WTC11 (cell line): ENCODE results near the gene OAS2.

ENCODE experiments used
- E2F1 ChIP-seq: sonication (generic); formaldehyde crosslinking; IDR thresholded peaks from 2 replicates; pipeline ENCODE4 v1.8.0; 2022; ENCODE audit warnings: mild to moderate bottlenecking, missing genetic modification reagents
- ETV6 ChIP-seq: sonication (generic); formaldehyde crosslinking; IDR thresholded peaks from 2 replicates; pipeline ENCODE4 v1.8.1; 2022; ENCODE audit warnings: mild to moderate bottlenecking, missing genetic modification reagents
- GABPB1 ChIP-seq: sonication (generic); formaldehyde crosslinking; IDR thresholded peaks from 2 replicates; pipeline ENCODE4 v1.8.1; 2023; ENCODE audit warnings: mild to moderate bottlenecking, missing genetic modification reagents
- HMGA2 ChIP-seq: fragments of 250-450 bp; sonication (Bioruptor Pico); IDR thresholded peaks from 2 replicates; pipeline ENCODE4 v1.4.0; 2021; ENCODE audit warnings: mild to moderate bottlenecking, moderate library complexity
- NFYB ChIP-seq: sonication (generic); formaldehyde crosslinking; conservative IDR thresholded peaks from 2 replicates; pipeline ENCODE4 v1.8.0; 2022; ENCODE audit warnings: low read depth, missing genetic modification reagents
- NR2C2 ChIP-seq: sonication (generic); formaldehyde crosslinking; IDR thresholded peaks from 2 replicates; pipeline ENCODE4 v1.8.0; 2022; ENCODE audit warnings: mild to moderate bottlenecking, missing genetic modification reagents
- SP1 ChIP-seq: sonication (generic); formaldehyde crosslinking; conservative IDR thresholded peaks from 2 replicates; pipeline ENCODE4 v1.8.1; 2022; ENCODE audit warnings: missing genetic modification reagents
- STAT6 ChIP-seq: sonication (generic); formaldehyde crosslinking; conservative IDR thresholded peaks from 2 replicates; pipeline ENCODE4 v1.8.1; 2023; ENCODE audit warnings: mild to moderate bottlenecking, low read depth, missing genetic modification reagents, moderate library complexity
- ZNF232 ChIP-seq: sonication (generic); formaldehyde crosslinking; IDR thresholded peaks from 2 replicates; pipeline ENCODE4 v1.8.0; 2022; ENCODE audit warnings: mild to moderate bottlenecking, missing genetic modification reagents
- TF ChIP-seq, protein P1 (sequence below): fragments of 200-600 bp; IDR thresholded peaks from 2 replicates; pipeline ENCODE4 v1.8.0; 2022; ENCODE audit warnings: antibody characterized with exemption
- TF ChIP-seq, protein P2 (sequence below): sonication (generic); formaldehyde crosslinking; IDR thresholded peaks from 2 replicates; pipeline ENCODE4 v1.8.0; 2022; ENCODE audit warnings: mild to moderate bottlenecking, missing genetic modification reagents
- TF ChIP-seq, protein P3 (sequence below): sonication (generic); formaldehyde crosslinking; IDR thresholded peaks from 2 replicates; pipeline ENCODE4 v1.8.1; 2022; ENCODE audit warnings: low read depth, mild to moderate bottlenecking, moderate library complexity, missing genetic modification reagents, borderline replicate concordance
- TF ChIP-seq, protein P4 (sequence below): sonication (generic); formaldehyde crosslinking; IDR thresholded peaks from 2 replicates; pipeline ENCODE4 v1.8.0; 2022; ENCODE audit warnings: missing genetic modification reagents
- TF ChIP-seq, protein P5 (sequence below): sonication (generic); formaldehyde crosslinking; IDR thresholded peaks from 2 replicates; pipeline ENCODE4 v1.8.1; 2022; ENCODE audit warnings: mild to moderate bottlenecking, moderate library complexity, missing genetic modification reagents

DNA sequence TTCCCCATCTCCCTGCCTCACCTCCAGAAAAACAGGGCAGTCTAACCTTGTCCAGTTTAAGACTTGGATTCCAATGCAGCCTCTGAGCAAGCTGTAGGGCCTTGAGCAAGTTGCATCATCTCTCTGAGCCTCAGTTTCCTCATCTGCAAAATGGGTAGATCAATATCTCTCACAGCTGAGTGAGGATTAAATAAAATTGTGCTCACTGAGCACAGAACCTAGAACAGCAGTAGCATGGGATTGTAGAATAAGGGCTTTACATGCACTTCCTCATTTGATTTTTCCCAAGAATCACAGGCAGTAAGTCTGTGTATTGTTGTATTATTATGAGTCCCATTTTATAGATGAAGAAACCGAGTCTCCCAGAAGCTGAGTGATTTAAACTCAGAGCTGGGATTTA, 80.2 kb downstream of the OAS2 start:
- TF ChIP-seq, protein P1, sequence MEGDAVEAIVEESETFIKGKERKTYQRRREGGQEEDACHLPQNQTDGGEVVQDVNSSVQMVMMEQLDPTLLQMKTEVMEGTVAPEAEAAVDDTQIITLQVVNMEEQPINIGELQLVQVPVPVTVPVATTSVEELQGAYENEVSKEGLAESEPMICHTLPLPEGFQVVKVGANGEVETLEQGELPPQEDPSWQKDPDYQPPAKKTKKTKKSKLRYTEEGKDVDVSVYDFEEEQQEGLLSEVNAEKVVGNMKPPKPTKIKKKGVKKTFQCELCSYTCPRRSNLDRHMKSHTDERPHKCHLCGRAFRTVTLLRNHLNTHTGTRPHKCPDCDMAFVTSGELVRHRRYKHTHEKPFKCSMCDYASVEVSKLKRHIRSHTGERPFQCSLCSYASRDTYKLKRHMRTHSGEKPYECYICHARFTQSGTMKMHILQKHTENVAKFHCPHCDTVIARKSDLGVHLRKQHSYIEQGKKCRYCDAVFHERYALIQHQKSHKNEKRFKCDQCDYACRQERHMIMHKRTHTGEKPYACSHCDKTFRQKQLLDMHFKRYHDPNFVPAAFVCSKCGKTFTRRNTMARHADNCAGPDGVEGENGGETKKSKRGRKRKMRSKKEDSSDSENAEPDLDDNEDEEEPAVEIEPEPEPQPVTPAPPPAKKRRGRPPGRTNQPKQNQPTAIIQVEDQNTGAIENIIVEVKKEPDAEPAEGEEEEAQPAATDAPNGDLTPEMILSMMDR, result no peak
- TF ChIP-seq NFYB (CRISPR knock-in tag) (no peak), GABPB1 (CRISPR knock-in tag) (no peak), SP1 (CRISPR knock-in tag) (no peak), ZNF232 (CRISPR knock-in tag) (no peak), E2F1 (CRISPR knock-in tag) (no peak), NR2C2 (CRISPR knock-in tag) (no peak), STAT6 (CRISPR knock-in tag) (no peak), HMGA2 (no peak), ETV6 (CRISPR knock-in tag) (no peak)
- TF ChIP-seq, protein P2, sequence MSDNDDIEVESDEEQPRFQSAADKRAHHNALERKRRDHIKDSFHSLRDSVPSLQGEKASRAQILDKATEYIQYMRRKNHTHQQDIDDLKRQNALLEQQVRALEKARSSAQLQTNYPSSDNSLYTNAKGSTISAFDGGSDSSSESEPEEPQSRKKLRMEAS (CRISPR knock-in tag), result no peak
- TF ChIP-seq, protein P3, sequence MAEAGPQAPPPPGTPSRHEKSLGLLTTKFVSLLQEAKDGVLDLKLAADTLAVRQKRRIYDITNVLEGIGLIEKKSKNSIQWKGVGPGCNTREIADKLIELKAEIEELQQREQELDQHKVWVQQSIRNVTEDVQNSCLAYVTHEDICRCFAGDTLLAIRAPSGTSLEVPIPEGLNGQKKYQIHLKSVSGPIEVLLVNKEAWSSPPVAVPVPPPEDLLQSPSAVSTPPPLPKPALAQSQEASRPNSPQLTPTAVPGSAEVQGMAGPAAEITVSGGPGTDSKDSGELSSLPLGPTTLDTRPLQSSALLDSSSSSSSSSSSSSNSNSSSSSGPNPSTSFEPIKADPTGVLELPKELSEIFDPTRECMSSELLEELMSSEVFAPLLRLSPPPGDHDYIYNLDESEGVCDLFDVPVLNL, result no peak
- TF ChIP-seq, protein P4, sequence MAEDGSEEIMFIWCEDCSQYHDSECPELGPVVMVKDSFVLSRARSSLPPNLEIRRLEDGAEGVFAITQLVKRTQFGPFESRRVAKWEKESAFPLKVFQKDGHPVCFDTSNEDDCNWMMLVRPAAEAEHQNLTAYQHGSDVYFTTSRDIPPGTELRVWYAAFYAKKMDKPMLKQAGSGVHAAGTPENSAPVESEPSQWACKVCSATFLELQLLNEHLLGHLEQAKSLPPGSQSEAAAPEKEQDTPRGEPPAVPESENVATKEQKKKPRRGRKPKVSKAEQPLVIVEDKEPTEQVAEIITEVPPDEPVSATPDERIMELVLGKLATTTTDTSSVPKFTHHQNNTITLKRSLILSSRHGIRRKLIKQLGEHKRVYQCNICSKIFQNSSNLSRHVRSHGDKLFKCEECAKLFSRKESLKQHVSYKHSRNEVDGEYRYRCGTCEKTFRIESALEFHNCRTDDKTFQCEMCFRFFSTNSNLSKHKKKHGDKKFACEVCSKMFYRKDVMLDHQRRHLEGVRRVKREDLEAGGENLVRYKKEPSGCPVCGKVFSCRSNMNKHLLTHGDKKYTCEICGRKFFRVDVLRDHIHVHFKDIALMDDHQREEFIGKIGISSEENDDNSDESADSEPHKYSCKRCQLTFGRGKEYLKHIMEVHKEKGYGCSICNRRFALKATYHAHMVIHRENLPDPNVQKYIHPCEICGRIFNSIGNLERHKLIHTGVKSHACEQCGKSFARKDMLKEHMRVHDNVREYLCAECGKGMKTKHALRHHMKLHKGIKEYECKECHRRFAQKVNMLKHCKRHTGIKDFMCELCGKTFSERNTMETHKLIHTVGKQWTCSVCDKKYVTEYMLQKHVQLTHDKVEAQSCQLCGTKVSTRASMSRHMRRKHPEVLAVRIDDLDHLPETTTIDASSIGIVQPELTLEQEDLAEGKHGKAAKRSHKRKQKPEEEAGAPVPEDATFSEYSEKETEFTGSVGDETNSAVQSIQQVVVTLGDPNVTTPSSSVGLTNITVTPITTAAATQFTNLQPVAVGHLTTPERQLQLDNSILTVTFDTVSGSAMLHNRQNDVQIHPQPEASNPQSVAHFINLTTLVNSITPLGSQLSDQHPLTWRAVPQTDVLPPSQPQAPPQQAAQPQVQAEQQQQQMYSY (CRISPR knock-in tag), result no peak
- TF ChIP-seq, protein P5, sequence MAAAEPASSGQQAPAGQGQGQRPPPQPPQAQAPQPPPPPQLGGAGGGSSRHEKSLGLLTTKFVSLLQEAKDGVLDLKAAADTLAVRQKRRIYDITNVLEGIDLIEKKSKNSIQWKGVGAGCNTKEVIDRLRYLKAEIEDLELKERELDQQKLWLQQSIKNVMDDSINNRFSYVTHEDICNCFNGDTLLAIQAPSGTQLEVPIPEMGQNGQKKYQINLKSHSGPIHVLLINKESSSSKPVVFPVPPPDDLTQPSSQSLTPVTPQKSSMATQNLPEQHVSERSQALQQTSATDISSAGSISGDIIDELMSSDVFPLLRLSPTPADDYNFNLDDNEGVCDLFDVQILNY (CRISPR knock-in tag), result no peak
